Endothelial cell (in vitro differentiated cells): ENCODE data around the gene EDIL3. TPM values are rescaled to one million over a fixed set of nuclear protein-coding genes. Genes with fewer than 3 reads are reported as not detected.
"Not testable (repeated sequence)": the region's sequence is repeated elsewhere in the genome, so short reads cannot be mapped to it uniquely, and the experiment has no call there.

Experiments used
- DNase-seq: peaks from one replicate; pipeline ENCODE4 v3.0.0; 2021; ENCODE audit warnings: low spot score
- H3K27ac Mint-ChIP-seq: one replicate; pipeline ENCODE4 v1.8.0; 2021; ENCODE audit warnings: mixed read lengths, inconsistent platforms; ENCODE audit not compliant: unreplicated experiment
- H3K27me3 Mint-ChIP-seq: one replicate; pipeline ENCODE4 v1.8.0; 2021; ENCODE audit warnings: mild to moderate bottlenecking, moderate library complexity, mixed read lengths, inconsistent platforms; ENCODE audit not compliant: unreplicated experiment
- H3K36me3 Mint-ChIP-seq: one replicate; pipeline ENCODE4 v1.8.0; 2021; ENCODE audit warnings: mild to moderate bottlenecking, low read depth, mixed read lengths, inconsistent platforms; ENCODE audit not compliant: unreplicated experiment
- H3K4me1 Mint-ChIP-seq: one replicate; pipeline ENCODE4 v1.8.0; 2021; ENCODE audit warnings: mild to moderate bottlenecking, mixed read lengths, inconsistent platforms; ENCODE audit not compliant: unreplicated experiment
- H3K4me3 Mint-ChIP-seq: one replicate; pipeline ENCODE4 v1.8.0; 2021; ENCODE audit warnings: mild to moderate bottlenecking, mixed read lengths, inconsistent platforms; ENCODE audit not compliant: unreplicated experiment
- H3K9me3 Mint-ChIP-seq: one replicate; pipeline ENCODE4 v1.8.0; 2021; ENCODE audit warnings: mixed read lengths, inconsistent platforms; ENCODE audit not compliant: unreplicated experiment
- total RNA-seq: library from RNA; stranded (reverse); fragmentation: NEBNext Ultra II Directional; extraction: Animal tissue kit (Norgen Biotek cat#: 25700); gene quantifications from one replicate; pipeline ENCODE4 v1.2.1, GENCODE V29; 2021; ENCODE audit not compliant: unreplicated experiment
- TF ChIP-seq, protein P1 (sequence below): fragments of 200-600 bp; sonication (generic); IDR thresholded peaks from one replicate; pipeline ENCODE4 v1.5.0; 2021; ENCODE audit warnings: antibody characterized with exemption; ENCODE audit not compliant: unreplicated experiment

Gene EDIL3
- total RNA-seq, 1 donor from 2014 or later, result 74.6 TPM

DNA sequence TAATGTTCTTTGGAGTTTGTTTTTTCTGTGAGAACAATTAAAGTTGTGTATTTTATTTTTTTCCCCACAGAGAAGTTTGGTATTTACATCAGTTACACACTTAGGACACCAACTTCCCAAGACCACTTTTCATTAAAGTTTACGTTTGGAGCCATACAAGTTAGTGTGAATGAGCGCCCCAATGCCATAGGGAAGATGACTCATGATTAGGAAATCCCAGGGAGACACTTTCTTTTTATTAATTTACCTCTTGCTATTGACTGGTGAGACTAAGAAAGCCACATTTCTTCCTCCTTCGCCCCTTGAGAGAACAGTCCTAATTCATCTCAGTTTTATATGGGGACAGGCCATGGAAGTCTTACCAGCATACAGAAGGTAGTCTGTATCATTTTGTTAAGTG lies 57.1 kb downstream of the EDIL3 start:
- H3K4me3 Mint-ChIP-seq, result no peak overlapping the region
- DNase-seq, result no peak

DNA sequence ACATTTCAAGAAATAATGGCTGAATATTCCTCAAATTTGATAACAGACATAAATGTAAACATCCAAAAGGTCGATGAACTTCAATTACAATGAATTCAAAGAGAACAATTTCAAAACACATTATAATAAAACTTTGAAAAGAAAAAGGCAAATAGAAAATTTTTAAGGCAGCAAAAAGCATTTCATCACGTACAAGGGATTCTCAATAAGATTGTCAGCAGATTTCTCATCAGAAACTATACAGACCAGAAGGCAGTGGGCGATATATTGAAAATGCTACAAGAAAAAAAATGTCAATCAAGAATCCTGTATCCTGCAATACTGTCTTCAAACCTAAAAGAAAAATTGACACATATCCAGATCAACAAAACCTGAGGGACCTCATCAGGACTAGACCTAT lies 62.0 kb downstream of the EDIL3 start:
- Mint-ChIP-seq H3K9me3 (no peaks in the 10 kb centered on the region), H3K4me1 (no peaks in the 10 kb centered on the region), H3K4me3 (no peak overlapping the region), H3K27ac (no peak overlapping the region), H3K36me3 (no peaks in the 10 kb centered on the region), H3K27me3 (peaks cover 1% of the 10 kb centered on the region)
- TF ChIP-seq, protein P1, sequence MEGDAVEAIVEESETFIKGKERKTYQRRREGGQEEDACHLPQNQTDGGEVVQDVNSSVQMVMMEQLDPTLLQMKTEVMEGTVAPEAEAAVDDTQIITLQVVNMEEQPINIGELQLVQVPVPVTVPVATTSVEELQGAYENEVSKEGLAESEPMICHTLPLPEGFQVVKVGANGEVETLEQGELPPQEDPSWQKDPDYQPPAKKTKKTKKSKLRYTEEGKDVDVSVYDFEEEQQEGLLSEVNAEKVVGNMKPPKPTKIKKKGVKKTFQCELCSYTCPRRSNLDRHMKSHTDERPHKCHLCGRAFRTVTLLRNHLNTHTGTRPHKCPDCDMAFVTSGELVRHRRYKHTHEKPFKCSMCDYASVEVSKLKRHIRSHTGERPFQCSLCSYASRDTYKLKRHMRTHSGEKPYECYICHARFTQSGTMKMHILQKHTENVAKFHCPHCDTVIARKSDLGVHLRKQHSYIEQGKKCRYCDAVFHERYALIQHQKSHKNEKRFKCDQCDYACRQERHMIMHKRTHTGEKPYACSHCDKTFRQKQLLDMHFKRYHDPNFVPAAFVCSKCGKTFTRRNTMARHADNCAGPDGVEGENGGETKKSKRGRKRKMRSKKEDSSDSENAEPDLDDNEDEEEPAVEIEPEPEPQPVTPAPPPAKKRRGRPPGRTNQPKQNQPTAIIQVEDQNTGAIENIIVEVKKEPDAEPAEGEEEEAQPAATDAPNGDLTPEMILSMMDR, result no peak
- DNase-seq, result no peak

More for the DNA sequence above, 57.1 kb downstream of the EDIL3 start:
- no peaks in the 10 kb centered on the region for H3K36me3 Mint-ChIP-seq
- no peak overlapping the region for H3K27ac Mint-ChIP-seq
- H3K4me1 Mint-ChIP-seq, result no peaks in the 10 kb centered on the region
- H3K9me3 Mint-ChIP-seq, result no peaks in the 10 kb centered on the region
- TF ChIP-seq, protein P1, result no peak
- no peaks in the 10 kb centered on the region for H3K27me3 Mint-ChIP-seq

DNA sequence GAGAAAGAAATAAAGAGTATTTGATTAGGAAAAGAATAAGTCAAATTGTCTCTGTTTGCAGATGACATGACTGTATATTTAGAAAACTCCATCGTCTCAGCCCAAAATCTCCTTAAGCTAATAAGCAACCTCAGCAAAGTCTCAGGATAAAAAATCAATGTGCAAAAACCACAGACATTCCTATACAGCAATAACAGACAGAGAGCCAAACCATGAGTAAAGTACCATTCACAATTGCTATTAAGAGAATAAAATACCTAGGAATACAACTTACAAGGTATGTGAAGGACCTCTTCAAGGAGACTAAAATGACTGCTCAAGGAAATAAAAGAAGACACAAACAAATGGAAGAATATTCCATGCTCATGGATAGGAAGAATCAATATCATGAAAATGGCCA lies 66.9 kb downstream of the EDIL3 start:
- not testable (repeated sequence) for DNase-seq, H3K27ac Mint-ChIP-seq, H3K4me1 Mint-ChIP-seq, H3K9me3 Mint-ChIP-seq, H3K27me3 Mint-ChIP-seq, H3K36me3 Mint-ChIP-seq, H3K4me3 Mint-ChIP-seq

DNA sequence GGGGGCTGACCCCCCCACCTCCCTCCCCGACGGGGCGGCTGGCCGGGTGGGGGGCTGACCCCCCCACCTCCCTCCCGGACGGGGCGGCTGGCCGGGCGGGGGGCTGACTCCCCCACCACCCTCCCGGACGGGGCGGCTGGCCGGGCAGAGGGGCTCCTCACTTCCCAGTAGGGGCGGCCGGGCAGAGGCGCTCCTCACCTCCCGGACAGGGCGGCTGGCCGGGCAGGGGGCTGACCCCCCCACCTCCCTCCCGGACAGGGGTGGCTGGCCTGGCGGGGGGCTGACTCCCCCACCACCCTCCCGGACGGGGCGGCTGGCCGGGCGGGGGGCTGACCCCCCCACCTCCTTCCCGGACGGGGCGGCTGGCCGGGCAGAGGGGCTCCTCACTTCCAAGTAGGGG lies 72.4 kb downstream of the EDIL3 start:
- not testable (repeated sequence) for H3K27me3 Mint-ChIP-seq, H3K27ac Mint-ChIP-seq, H3K9me3 Mint-ChIP-seq, H3K4me1 Mint-ChIP-seq, H3K4me3 Mint-ChIP-seq, H3K36me3 Mint-ChIP-seq, DNase-seq

DNA sequence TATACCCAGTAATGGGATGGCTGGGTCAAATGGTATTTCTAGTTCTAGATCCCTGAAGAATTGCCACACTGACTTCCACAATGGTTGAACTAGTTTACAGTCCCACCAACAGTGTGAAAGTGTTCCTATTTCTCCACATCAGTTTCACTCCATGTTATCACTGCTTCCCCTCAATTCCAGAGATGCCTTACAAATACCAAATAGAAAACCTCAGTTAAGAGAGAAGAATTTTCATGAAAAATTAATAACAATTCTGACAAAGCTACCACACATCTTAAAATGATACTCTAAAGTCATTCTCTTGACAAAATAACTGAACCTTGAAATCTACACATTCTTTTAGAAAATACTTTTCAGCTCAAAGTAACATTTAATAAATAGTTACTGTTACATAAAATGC lies 74.8 kb downstream of the EDIL3 start:
- H3K4me3 Mint-ChIP-seq, DNase-seq: not testable (repeated sequence)

DNA sequence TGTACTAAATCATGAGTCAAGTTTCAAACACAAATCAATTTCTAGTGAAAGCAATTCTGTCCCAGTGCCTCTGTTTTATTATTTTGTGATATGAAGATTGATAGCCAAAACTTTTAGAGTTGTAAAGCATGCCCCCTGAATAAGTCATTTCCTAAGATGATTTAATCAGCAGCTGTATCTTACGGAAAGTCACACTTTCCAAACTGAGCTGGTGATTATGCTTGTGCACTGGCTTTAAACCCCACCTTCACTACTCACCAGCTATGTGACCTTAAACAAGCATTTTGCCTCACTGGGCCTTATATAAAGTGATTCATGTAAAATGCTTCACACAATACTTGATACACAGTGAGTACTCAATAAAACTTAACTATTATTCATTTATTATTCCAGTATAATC lies 78.1 kb downstream of the EDIL3 start:
- no peak for DNase-seq
- no peaks in the 10 kb centered on the region for H3K4me1 Mint-ChIP-seq
- H3K4me3 Mint-ChIP-seq, result no peak overlapping the region
- TF ChIP-seq, protein P1, result no peak
- no peaks in the 10 kb centered on the region for H3K9me3 Mint-ChIP-seq
- H3K27me3 Mint-ChIP-seq, result no peaks in the 10 kb centered on the region
- peaks cover 3% of the 10 kb centered on the region for H3K36me3 Mint-ChIP-seq
- no peak overlapping the region for H3K27ac Mint-ChIP-seq

More for the DNA sequence above, 74.8 kb downstream of the EDIL3 start:
- not testable (repeated sequence) for H3K27ac Mint-ChIP-seq, H3K4me1 Mint-ChIP-seq, H3K36me3 Mint-ChIP-seq, H3K9me3 Mint-ChIP-seq, H3K27me3 Mint-ChIP-seq

DNA sequence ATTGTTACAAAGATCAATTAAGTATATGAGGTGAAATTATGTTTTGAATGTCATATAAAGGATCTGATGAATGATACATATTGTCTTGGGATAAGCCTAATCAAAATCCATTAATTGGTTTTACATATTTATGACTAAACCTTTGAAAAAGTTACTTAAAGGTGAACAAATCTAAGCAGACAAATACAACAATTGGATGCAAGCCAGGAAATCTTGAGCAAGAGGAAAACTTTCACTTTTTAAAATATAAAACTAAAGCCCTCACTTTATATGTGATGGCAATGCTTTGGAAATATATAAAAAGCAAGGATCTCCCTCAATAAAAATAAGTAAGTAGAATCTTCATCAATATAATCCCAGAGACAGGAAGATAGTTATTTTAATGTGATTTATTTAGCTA lies 80.1 kb downstream of the EDIL3 start:
- no peak overlapping the region for H3K27ac Mint-ChIP-seq
- H3K4me1 Mint-ChIP-seq, result no peaks in the 10 kb centered on the region
- TF ChIP-seq, protein P1, result no peak
- no peak for DNase-seq
- H3K4me3 Mint-ChIP-seq, result no peak overlapping the region
- H3K9me3 Mint-ChIP-seq, result no peaks in the 10 kb centered on the region
- H3K27me3 Mint-ChIP-seq, result no peaks in the 10 kb centered on the region
- H3K36me3 Mint-ChIP-seq, result no peaks in the 10 kb centered on the region
